ENCODE data around the gene NCKAP5L. TPM values are rescaled to one million over a fixed set of nuclear protein-coding genes. Genes with fewer than 3 reads are reported as not detected.

The NCKAP5L gene
- total RNA-seq, 1 experiment from 2014 or later: 13.3 TPM

DNA sequence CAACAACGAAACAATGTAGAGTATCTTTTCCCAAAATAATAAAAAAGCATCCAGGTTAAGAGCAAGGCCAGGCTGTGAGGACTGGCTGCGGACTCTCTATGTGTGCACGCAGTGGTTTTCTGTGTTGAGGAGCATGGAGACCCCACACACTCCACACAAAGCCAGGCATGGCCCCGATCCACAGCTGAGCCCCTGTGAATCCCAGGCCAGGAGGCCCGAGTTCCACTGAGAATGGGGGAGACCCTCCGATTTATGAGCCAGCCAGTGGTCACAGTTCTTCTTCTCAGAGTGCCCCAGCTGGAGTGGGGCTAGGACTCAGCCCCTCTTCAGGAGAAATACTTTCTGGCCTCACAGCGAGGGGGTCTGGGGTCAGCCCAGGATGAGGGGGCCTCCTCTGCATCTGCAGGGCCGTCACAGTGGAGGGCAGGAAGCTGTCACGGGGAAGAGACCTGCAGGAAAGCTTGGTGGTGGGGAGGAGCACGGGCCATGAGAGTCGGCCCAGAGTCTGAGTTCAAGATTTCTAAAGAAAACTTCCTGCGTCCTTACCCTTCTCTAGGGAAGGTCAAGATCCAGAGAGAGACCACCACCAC, 20.1 kb downstream of the NCKAP5L start:
- no peak overlapping the region for H3K27ac ChIP-seq (ENCODE audit: low read length)
- no TSS peak for BruUV-seq (replicated peaks)
- H3K9me3 ChIP-seq (ENCODE audit: low read length): no peaks in the 10 kb centered on the region
- no peaks in the 10 kb centered on the region for H3K4me1 ChIP-seq (ENCODE audit: insufficient read depth, low read length)
- no peak overlapping the region for H3K4me3 ChIP-seq (ENCODE audit: low read length)
- no peak overlapping the region for H3K4me2 ChIP-seq (ENCODE audit: low read length)
- no peak overlapping the region for H2AFZ ChIP-seq (ENCODE audit: low read length)
- no peaks in the 10 kb centered on the region for H3K9me2 ChIP-seq (replicated peaks; ENCODE audit: low read length)
- TF ChIP-seq EZH2phosphoT487 (IDR thresholded peaks at IDR 0.05; ENCODE audit: borderline replicate concordance, low read length) (no peak), EZH2 (IDR thresholded peaks at IDR 0.05; ENCODE audit: low read length, unreplicated experiment) (no peak)
- TF ChIP-seq, protein P1, sequence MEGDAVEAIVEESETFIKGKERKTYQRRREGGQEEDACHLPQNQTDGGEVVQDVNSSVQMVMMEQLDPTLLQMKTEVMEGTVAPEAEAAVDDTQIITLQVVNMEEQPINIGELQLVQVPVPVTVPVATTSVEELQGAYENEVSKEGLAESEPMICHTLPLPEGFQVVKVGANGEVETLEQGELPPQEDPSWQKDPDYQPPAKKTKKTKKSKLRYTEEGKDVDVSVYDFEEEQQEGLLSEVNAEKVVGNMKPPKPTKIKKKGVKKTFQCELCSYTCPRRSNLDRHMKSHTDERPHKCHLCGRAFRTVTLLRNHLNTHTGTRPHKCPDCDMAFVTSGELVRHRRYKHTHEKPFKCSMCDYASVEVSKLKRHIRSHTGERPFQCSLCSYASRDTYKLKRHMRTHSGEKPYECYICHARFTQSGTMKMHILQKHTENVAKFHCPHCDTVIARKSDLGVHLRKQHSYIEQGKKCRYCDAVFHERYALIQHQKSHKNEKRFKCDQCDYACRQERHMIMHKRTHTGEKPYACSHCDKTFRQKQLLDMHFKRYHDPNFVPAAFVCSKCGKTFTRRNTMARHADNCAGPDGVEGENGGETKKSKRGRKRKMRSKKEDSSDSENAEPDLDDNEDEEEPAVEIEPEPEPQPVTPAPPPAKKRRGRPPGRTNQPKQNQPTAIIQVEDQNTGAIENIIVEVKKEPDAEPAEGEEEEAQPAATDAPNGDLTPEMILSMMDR (conservative IDR thresholded peaks at IDR 0.05; ENCODE audit: low read depth, low read length): no peak
- DNase-seq (no peak), ATAC-seq (no peak)
- intact Hi-C loops (cut with micrococcal nuclease): no loop called here
- H3K27me3 ChIP-seq (ENCODE audit: low read length): no peaks in the 10 kb centered on the region
- no peaks in the 10 kb centered on the region for H4K20me1 ChIP-seq (ENCODE audit: low read length)
- CTCF ChIA-PET: no interaction called here
- POLR2A ChIA-PET (ENCODE audit: unreplicated experiment): no interaction called here
- H3K9ac ChIP-seq (ENCODE audit: low read length): no peak overlapping the region
- no peaks in the 10 kb centered on the region for H3F3A ChIP-seq (ENCODE audit: low read length, unreplicated experiment)
- no peaks in the 10 kb centered on the region for H3K79me2 ChIP-seq (ENCODE audit: low read length)
- H3K36me3 ChIP-seq (ENCODE audit: low read depth, low read length): no peaks in the 10 kb centered on the region

DNA sequence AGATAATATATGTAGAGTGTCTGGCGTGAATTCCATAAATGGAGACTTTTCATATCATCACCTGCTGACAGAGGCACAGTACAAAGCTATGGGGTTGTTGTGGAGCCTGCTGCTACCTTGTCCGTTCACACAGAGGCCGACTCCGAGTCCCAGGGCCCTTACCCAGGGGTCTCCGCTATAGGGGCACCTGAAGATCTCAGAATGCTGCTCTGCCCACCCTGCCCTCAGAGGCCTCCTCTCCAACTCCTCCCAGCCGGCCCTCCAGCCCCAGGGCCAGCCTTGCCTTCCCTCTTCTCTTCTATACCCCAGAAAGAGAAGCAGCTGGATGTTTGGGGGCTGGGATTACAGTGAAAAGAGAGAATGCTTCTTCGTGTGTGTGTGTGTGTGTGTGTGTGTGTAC, 21.3 kb downstream of the NCKAP5L start:
- Histone ChIP-seq H3K4me2 (ENCODE audit: low read length) (no peak overlapping the region), H3K36me3 (ENCODE audit: low read depth, low read length) (no peaks in the 10 kb centered on the region), H4K20me1 (ENCODE audit: low read length) (no peaks in the 10 kb centered on the region), H3K9me3 (ENCODE audit: low read length) (no peaks in the 10 kb centered on the region), H3K79me2 (ENCODE audit: low read length) (no peaks in the 10 kb centered on the region), H3K27ac (ENCODE audit: low read length) (no peak overlapping the region), H3F3A (ENCODE audit: low read length, unreplicated experiment) (no peaks in the 10 kb centered on the region), H3K27me3 (ENCODE audit: low read length) (no peaks in the 10 kb centered on the region), H3K9ac (ENCODE audit: low read length) (no peak overlapping the region), H3K4me1 (ENCODE audit: insufficient read depth, low read length) (no peaks in the 10 kb centered on the region), H3K4me3 (ENCODE audit: low read length) (no peak overlapping the region), H2AFZ (ENCODE audit: low read length) (no peak overlapping the region), H3K9me2 (replicated peaks; ENCODE audit: low read length) (no peaks in the 10 kb centered on the region)
- intact Hi-C loops (cut with micrococcal nuclease): no loop called here
- no peak for ATAC-seq
- no peak for DNase-seq
- TF ChIP-seq EZH2 (IDR thresholded peaks at IDR 0.05; ENCODE audit: low read length, unreplicated experiment) (no peak), EZH2phosphoT487 (IDR thresholded peaks at IDR 0.05; ENCODE audit: borderline replicate concordance, low read length) (no peak)
- TF ChIP-seq, protein P1 (conservative IDR thresholded peaks at IDR 0.05; ENCODE audit: low read depth, low read length): no peak
- ChIA-PET POLR2A (ENCODE audit: unreplicated experiment) (no interaction called here), CTCF (no interaction called here)
- BruUV-seq (replicated peaks): no TSS peak

DNA sequence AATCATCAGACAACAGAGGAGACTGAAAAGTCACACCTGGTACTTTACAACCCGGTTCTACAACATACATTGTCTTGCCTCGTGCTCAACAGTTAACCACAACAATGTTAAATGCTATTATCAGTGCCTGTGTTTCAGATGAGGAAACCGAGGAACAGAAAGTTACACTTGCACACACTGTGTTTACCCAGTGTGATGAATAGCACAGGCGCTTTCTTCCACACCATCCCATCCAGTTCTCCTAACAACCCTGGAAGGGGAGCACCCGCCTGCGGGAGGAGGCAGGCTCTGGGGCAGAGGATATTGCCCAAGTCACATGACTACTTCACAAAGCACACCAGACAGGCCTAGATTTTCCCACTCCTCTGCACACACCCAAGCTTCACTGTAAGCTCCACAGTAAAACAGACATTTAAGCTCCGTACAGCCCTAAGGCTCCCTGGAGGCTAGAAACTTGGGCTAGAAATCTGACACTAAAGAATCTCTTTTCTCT, 21.8 kb downstream of the NCKAP5L start:
- no peak overlapping the region for H2AFZ ChIP-seq (ENCODE audit: low read length)
- ChIA-PET CTCF (no interaction called here), POLR2A (ENCODE audit: unreplicated experiment) (no interaction called here)
- H3K27ac ChIP-seq (ENCODE audit: low read length): no peak overlapping the region
- BruUV-seq (replicated peaks): no TSS peak
- H3K79me2 ChIP-seq (ENCODE audit: low read length): no peaks in the 10 kb centered on the region
- H3K9ac ChIP-seq (ENCODE audit: low read length): no peak overlapping the region
- no peaks in the 10 kb centered on the region for H3K36me3 ChIP-seq (ENCODE audit: low read depth, low read length)
- H3K27me3 ChIP-seq (ENCODE audit: low read length): no peaks in the 10 kb centered on the region
- H4K20me1 ChIP-seq (ENCODE audit: low read length): no peaks in the 10 kb centered on the region
- H3K9me3 ChIP-seq (ENCODE audit: low read length): no peaks in the 10 kb centered on the region
- no peak overlapping the region for H3K4me2 ChIP-seq (ENCODE audit: low read length)
- TF ChIP-seq, protein P1 (conservative IDR thresholded peaks at IDR 0.05; ENCODE audit: low read depth, low read length): no peak
- TF ChIP-seq EZH2phosphoT487 (IDR thresholded peaks at IDR 0.05; ENCODE audit: borderline replicate concordance, low read length) (no peak), EZH2 (IDR thresholded peaks at IDR 0.05; ENCODE audit: low read length, unreplicated experiment) (no peak)
- no peaks in the 10 kb centered on the region for H3F3A ChIP-seq (ENCODE audit: low read length, unreplicated experiment)
- H3K4me1 ChIP-seq (ENCODE audit: insufficient read depth, low read length): no peaks in the 10 kb centered on the region
- ATAC-seq (no peak), DNase-seq (no peak)
- no peaks in the 10 kb centered on the region for H3K9me2 ChIP-seq (replicated peaks; ENCODE audit: low read length)
- no peak overlapping the region for H3K4me3 ChIP-seq (ENCODE audit: low read length)
- intact Hi-C loops (cut with micrococcal nuclease): no loop called here
